COR-L47 (cell line): ENCODE data around the gene PDE4C.

Source experiments
- DNase-seq: peaks from one replicate; lab custom pipeline; 2025; lab: John Stamatoyannopoulos, UW

Gene PDE4C

GRCh38 chr19:18254546-18255503, 28.6 kb upstream of the PDE4C start:
- DNase-seq: peak; percentile 36

GRCh38 chr19:18253716-18254115, 27.5 kb upstream of the PDE4C start:
- DNase-seq: no peak

- no peak for DNase-seq
Measured at GRCh38 chr19:18253130-18253529, 26.9 kb upstream of the PDE4C start.

GRCh38 chr19:18252370-18252717, 26.1 kb upstream of the PDE4C start:
- no peak for DNase-seq

DNA sequence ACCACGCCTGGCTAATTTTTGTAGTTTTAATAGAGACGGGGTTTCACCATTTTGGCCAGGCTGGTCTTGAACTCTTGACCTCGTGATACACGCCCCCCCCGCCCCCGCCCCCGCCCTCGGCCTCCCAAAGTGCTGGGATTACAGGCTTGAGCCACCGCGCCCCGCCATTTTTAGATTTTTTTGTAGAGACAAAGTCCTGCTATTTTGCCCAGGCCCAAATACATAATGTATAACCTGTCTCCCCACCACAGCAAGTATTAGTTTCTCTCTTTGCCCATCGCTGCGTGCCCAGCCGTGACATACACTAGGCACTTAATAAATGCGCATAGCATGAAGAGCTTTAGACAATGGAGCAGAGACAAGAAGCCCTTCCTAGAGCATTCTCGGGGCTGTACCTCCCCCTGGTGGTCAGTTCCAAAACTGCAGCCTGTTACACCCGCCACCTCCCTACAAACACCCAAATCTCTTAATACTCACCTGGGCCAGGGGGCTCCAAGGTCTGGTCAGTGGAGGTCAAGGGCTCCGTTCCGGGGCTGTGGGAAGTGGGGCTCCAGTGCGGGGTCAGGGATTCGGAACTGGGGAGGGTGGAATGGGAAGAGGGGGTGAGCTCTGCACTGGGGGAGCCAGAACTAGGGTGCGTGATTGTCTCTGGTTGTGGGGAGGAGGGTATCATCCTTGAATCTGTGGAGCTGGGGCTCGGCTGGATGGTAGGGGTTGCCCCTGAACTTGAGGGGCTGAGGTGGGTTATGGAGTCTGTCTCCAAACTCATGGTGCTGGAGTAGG, 25.5 kb upstream of the PDE4C start:
- DNase-seq: peak; percentile 55

DNA sequence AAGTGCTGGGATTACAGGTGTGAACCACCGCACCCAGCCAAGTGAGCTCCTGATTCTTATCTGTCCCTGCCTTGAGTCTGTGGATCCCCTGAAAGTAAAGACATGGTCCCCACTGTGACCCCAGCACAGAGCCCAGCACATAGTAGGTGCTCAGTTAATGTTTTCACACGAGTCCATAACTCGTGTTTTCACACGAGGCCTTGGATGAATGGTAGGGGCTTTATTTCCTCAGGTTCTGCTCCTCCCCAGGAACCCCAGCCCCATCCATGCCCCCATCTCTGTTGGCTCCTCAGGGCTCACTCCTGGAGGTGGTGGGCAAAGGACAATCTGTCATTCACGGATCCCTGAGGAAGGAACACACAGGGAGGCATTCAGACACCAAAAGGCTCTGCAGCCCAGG, 23.6 kb upstream of the PDE4C start:
- DNase-seq: no peak

DNA sequence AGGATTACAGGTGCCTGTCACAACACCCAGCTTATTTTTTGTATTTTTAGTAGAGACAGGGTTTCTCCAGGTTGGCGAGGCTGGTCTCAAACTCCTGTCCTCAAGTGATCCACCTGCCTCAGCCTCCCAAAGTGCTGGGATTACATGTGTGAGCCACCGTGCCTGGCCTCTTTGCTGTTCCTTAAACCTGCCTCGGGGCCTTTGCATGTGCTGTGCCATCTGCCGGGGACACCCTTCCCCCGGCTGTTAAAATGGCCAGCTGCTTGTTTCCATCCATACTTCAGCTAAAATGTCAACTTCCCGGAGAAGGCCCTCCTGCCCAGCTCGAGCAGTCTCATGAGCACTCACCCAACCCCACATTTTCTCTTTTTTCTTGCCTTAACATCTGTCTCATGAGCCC, 19.1 kb upstream of the PDE4C start:
- DNase-seq: no peak

GRCh38 chr19:18239303-18239702, 13.1 kb upstream of the PDE4C start:
- no peak for DNase-seq

DNA sequence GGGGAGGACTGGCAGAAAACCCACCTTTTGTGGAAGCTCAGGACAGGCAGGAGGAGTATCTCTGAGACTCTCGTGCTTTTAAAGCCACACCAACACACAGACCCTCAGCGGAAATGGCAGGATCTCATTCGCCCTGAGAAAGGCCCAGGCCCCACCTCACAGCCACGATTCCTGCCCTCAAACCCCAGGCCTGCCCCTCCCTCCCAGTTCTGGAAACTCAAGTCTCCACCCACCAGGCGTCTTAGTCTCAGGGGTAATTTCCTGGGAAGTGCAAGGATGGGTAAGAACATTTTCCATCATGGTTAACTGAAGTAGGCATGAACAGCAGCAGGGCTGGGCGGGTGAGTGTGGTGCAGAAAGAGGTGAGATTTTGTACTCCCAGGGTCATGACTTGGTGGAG, 8.0 kb upstream of the PDE4C start:
- DNase-seq: no peak

DNA sequence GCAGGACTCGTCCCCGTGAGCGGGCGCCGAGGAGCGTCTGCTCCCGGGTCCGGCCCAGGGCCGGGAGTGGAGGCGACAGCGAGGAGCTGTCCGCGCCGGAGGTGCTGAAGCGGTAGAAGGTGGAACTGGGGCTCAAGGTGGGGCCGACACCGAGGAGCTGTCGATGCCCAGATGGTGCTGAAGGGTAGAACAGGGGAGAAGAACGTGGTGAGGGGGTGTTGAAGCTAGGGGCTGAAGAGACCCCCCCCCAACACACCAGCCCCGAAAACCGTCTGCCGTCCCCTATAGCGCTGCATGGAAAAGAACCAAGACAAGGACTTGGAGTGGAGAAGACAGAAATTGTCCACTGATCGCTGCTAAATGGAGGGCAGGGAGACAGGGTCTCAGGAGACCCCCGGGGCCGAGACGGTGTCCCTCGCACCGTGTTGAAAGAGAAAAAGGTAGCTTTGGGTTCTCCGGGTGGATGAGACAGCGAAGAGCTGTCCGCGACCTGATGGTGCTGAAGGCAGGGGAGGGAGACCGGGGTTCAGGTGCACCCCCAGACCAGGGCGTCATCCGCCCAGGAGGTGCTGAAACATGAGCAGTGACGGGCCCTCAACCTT, 7.1 kb upstream of the PDE4C start:
- DNase-seq: no peak

GRCh38 chr19:18232540-18233223, 6.4 kb upstream of the PDE4C start:
- peak; percentile 25 for DNase-seq

GRCh38 chr19:18231775-18232174, 5.5 kb upstream of the PDE4C start:
- DNase-seq: no peak

DNA sequence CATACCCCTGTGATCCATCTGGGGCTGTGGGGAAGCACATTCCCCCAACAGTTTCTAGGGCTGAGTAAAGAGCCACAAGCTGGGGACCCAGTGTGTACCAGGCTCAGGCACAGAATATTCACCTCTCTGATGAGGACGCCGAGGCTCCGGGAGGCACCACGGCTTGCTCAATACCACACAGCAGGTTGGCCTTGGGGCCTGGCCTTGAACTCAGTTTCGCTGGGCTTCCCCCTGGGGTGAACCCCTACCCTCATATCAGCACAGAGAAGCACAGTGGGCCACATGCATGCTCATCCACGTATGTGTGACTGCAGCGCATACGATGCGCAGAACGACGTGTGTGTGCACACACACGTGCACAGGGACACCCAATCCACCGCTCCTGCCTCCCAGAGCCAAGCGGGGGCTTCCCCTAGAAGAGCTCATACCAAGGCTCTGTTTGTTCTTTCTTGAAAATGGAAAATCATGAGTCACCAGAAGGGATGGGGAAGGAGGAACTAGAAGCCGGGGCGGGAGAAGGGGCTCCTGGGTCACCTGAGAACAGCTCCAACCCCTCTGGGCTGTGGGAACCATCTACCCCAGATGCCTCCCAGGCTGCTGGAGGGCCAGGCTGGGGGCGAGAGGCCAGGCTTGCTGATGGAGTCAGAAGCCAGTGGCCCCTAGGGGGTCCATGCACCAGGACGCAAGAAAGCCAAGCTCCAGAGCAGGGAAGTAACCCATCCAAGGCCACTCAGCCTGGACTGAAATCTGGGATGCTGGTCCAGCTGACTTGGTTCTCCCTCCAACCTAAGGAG, 4.9 kb upstream of the PDE4C start:
- no peak for DNase-seq

DNA sequence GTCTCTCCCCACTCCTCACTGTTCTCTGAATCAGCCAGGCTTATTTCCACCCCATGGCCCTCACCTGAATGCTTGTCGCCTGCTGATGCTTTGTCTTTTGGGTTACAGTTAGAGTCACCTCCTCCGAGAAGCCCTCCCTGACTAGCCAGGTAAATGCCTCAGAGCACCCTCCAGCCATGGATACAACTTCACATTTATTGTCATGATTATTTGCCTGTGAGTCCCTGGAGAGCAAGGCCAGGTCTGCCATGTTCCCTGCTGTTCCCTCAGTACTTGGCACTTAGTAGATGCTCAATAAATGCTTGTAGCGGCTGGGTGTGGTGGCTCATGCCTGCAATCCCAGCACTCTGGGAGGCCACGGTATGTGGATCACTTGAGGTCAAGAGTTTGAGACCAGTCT, 3.7 kb upstream of the PDE4C start:
- no peak for DNase-seq

- no peak for DNase-seq
Measured at GRCh38 chr19:18229474-18229873, 3.2 kb upstream of the PDE4C start.

DNA sequence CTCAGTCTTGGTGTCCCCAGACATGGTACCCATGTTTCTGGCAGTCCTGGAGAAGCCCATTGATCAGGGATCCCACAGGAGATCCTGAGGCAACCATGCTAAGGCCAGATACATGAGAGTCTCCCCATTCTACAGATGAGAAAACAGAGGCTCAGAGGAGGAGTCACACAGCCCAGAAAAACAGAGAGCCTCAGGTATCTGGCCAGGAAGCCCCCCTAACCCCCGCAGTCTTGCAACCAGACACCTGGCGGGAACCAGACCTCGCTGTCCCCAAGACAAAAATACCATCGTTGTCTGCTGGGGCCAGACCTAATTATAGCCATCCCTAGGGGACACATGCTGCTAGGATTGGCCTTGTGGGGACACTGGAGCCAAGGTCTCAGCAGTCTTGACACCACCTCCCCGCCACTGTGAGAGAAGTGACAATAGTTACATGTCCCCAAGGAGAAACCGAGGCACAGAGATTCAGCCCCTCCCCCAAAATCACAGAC, 1.6 kb upstream of the PDE4C start:
- DNase-seq: no peak

GRCh38 chr19:18226956-18227780, 930 bp upstream of the PDE4C start:
- no peak for DNase-seq

DNA sequence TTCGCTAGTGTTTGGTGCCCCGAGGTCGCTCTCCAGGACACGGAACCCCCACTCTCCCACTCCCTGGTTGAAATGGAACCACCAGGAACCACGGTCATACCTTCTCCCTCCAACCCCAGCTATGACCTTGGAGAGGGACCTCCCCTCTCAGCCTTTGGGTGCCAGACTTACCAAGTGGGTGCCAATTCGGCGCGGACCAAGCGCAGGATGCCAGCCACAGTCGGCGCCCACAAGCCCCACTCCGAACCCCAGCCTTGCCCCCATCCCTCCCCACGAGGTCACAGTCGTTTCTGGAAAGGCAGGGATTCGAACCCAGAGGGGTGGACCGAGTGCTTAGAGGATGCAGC, 910 bp downstream of the PDE4C start:
- no peak for DNase-seq

- peak; percentile 99 for DNase-seq
Measured at GRCh38 chr19:18224525-18225354, 1.5 kb downstream of the PDE4C start.
